Measurements from ENCODE around the gene ABAT. TPM values are rescaled to one million over a fixed set of nuclear protein-coding genes. Genes with fewer than 3 reads are reported as not detected.

The ABAT gene
- total and polyA plus RNA-seq, 2 donors from 2014 or later, result 9.6 to 34.0 TPM

GRCh38 chr16:8676160-8676547, 1.7 kb downstream of the ABAT start:
- DNase-seq (no peak), FAIRE-seq (no peak)
- peak overlapping the region in 2 of 3 donors; percentile 23 to 91 for H3K4me3 ChIP-seq (ENCODE audit: low read length in 3 of 3)
- H3K36me3 ChIP-seq (ENCODE audit: control insufficient read depth in 2 of 3, insufficient read depth in 3 of 3, low read length in 3 of 3), result no peaks in the 10 kb centered on the region
- no peak for TF ChIP-seq CTCF (IDR thresholded peaks at IDR 0.05; ENCODE audit: borderline replicate concordance, extremely low read depth, insufficient read depth)
- H3K27ac ChIP-seq (ENCODE audit: low read depth in 2 of 2, low read length in 2 of 2), result no peak overlapping the region
- no peaks in the 10 kb centered on the region for H3K27me3 ChIP-seq (ENCODE audit: control insufficient read depth, insufficient read depth, low read length)
- no peak overlapping the region for H3K9ac ChIP-seq (ENCODE audit: low read length in 3 of 3)
- peaks cover 0 to 15% (median 10%) of the 10 kb centered on the region in 3 donors for H3K4me1 ChIP-seq (ENCODE audit: control insufficient read depth in 2 of 3, insufficient read depth in 2 of 3, low read depth in 1 of 3, low read length in 3 of 3)
- H3K9me3 ChIP-seq (ENCODE audit: control insufficient read depth in 2 of 3, insufficient read depth in 1 of 3, low read length in 3 of 3), result no peaks in the 10 kb centered on the region
- intact Hi-C loops (cut with DNase I), result no loop called here

GRCh38 chr16:8676737-8677375, 2.4 kb downstream of the ABAT start:
- intact Hi-C loops (cut with DNase I), result no loop called here

GRCh38 chr16:8677481-8677880, 3.1 kb downstream of the ABAT start:
- H3K27me3 ChIP-seq (ENCODE audit: control insufficient read depth, insufficient read depth, low read length), result no peaks in the 10 kb centered on the region
- TF ChIP-seq CTCF (IDR thresholded peaks at IDR 0.05; ENCODE audit: borderline replicate concordance, extremely low read depth, insufficient read depth), result no peak
- DNase-seq, result no peak
- no peaks in the 10 kb centered on the region for H3K36me3 ChIP-seq (ENCODE audit: control insufficient read depth in 2 of 3, insufficient read depth in 3 of 3, low read length in 3 of 3)
- intact Hi-C loops (cut with DNase I), result no loop called here
- no peaks in the 10 kb centered on the region for H3K9me3 ChIP-seq (ENCODE audit: control insufficient read depth in 2 of 3, insufficient read depth in 1 of 3, low read length in 3 of 3)
- no peak overlapping the region for H3K27ac ChIP-seq (ENCODE audit: low read depth in 2 of 2, low read length in 2 of 2)
- H3K4me1 ChIP-seq (ENCODE audit: control insufficient read depth in 2 of 3, insufficient read depth in 2 of 3, low read depth in 1 of 3, low read length in 3 of 3), result peaks cover 0 to 15% (median 10%) of the 10 kb centered on the region in 3 donors
- no peak overlapping the region for H3K9ac ChIP-seq (ENCODE audit: low read length in 3 of 3)
- FAIRE-seq, result no peak
- no peak overlapping the region for H3K4me3 ChIP-seq (ENCODE audit: low read length in 3 of 3)

More at GRCh38 chr16:8676737-8677375, 2.4 kb downstream of the ABAT start:
- Histone ChIP-seq H3K36me3 (ENCODE audit: control insufficient read depth in 2 of 3, insufficient read depth in 3 of 3, low read length in 3 of 3) (no peaks in the 10 kb centered on the region), H3K4me3 (ENCODE audit: low read length in 3 of 3) (no peak overlapping the region), H3K4me1 (ENCODE audit: control insufficient read depth in 2 of 3, insufficient read depth in 2 of 3, low read depth in 1 of 3, low read length in 3 of 3) (peaks cover 0 to 15% (median 10%) of the 10 kb centered on the region in 3 donors), H3K9ac (ENCODE audit: low read length in 3 of 3) (no peak overlapping the region), H3K27me3 (ENCODE audit: control insufficient read depth, insufficient read depth, low read length) (no peaks in the 10 kb centered on the region), H3K27ac (ENCODE audit: low read depth in 2 of 2, low read length in 2 of 2) (no peak overlapping the region), H3K9me3 (ENCODE audit: control insufficient read depth in 2 of 3, insufficient read depth in 1 of 3, low read length in 3 of 3) (no peaks in the 10 kb centered on the region)
- no peak for TF ChIP-seq CTCF (IDR thresholded peaks at IDR 0.05; ENCODE audit: borderline replicate concordance, extremely low read depth, insufficient read depth)
- FAIRE-seq, result no peak
- no peak for DNase-seq
